NCI-H526 treated with DMSO at 0.1 percent for 48 hours (cell line): ENCODE measurements around the gene ZNF862.

Experiments
- DNase-seq: peaks from one replicate; lab custom pipeline; 2025; lab: John Stamatoyannopoulos, UW

The ZNF862 gene

DNA sequence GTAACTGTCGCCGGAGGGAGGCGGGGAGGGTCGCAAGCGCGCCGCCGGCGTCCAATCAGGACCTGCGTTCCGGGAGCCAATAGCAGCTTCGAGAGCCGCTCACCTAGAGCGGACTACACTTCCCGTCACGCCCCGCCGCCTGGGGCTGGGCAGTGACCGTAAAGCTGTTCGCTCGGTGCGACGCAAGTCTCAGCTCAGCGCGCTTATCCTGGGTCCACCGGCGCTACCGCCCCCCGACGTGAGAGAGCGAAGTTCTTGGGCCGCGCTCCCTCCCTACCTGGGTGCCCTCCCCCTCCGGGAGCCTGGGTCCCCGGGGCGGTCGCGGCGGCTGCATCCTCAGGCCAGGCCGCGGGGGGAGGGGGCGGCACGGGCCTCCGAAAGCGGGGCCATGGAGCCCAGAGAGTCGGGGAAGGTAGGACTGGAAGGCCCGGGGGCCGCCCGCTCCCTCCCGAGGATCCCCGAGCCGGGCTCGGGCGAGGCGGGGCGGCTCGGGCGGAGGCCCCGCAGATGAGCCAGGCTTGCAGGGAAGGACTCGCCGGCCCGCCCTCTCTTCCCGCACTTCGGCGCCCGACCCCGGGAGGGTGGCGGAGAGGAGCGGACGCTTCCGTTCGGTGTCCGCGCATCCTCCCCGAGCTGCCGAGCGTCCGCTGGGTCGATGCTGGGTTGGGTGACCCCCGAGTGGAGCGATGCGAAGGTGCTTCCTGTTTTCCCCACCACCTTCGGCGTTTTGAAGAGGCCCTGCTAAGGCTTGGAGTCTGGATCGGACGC, at the start of gene ZNF862:
TSS of gene ZNF862 (plus strand) at position 152 of the 768 bp plus-strand sequence. CDS start at position 389, 237 bp downstream.
- DNase-seq, result peak; percentile 98

DNA sequence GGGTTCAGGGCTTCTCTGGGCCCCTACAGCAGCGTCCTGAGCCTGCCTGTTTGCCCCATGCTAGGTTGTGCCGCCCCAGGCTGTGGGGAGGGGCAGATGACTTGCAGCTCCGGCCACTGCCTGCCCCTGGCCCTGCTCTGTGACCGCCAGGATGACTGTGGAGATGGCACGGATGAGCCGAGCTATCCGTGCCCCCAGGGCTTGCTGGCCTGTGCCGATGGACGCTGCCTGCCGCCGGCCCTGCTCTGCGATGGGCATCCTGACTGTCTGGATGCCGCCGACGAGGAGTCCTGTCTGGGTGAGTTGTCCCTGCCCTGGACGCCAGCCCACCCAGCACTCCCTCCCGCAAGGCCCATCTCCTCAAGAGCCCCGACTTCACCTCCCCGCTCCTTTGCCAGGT, 49.1 kb upstream of the ZNF862 start:
- DNase-seq, result no peak

DNA sequence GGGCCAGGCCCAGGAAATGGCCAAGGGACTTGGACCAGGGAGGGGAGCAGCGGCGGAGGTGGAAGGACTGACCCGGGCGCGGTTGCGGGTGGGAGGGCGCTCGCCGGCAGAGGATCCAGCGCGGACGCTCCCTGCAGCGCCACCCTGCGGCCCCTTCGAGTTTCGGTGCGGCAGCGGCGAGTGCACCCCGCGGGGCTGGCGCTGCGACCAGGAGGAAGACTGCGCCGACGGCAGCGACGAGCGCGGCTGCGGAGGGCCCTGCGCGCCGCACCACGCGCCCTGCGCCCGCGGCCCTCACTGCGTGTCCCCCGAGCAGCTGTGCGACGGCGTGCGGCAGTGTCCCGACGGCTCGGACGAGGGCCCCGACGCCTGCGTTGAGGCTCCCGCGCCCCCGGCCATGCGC, 48.0 kb upstream of the ZNF862 start:
- DNase-seq, result peak; percentile 15

DNA sequence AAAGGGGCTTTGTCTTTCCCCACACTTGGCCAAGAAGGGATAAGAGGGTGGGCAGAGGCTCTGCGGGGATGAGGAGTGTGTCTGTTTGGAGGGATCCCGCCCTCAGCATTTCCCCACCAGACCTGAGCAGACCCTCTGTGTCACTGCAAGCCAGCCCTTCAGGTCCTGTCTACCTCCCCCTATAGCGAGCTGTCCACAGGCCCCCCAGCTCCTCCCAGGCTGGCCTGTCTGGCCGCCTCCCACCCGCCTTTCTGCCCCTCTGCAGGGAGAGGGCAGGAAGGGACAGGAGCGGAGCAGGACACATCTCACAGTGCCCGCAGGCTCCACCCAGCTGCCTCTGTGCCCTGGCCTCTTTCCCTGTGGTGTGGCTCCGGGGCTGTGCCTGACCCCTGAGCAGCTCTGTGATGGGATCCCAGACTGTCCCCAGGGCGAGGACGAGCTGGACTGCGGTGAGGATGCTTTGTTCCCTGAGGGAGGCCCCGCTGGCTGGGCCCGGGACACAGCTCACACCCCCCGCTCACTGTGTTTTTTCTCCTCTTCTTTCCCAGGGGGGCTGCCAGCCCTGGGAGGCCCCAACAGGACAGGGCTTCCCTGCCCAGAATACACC, 47.3 kb upstream of the ZNF862 start:
- DNase-seq, result no peak

DNA sequence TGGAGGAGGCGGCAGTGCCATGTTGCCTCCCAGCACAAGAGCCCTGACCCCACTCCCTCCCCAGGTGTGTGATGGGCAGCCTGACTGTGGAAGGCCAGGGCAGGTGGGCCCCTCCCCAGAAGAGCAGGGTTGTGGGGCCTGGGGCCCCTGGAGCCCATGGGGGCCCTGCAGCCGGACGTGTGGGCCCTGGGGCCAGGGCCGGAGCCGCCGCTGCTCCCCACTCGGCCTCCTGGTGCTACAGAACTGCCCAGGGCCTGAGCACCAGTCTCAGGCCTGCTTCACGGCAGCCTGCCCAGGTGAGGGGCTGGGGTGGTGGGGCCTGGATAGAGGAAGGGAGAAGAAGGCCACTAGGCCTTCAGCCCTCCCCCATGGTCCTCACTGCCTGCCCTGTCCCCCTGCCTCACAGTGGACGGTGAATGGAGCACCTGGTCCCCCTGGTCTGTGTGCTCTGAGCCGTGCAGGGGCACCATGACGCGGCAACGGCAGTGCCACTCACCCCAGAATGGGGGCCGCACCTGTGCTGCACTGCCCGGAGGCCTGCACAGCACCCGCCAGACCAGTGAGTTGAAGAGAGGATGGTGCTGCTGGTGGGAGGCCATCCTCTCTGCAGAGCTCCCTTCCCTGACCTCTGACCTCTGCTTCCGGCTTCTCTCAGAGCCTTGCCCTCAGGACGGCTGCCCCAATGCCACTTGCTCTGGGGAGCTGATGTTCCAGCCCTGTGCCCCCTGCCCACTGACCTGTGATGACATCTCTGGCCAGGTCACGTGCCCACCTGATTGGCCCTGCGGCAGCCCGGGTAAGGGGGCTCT, 46.6 kb upstream of the ZNF862 start:
- DNase-seq, result no peak

DNA sequence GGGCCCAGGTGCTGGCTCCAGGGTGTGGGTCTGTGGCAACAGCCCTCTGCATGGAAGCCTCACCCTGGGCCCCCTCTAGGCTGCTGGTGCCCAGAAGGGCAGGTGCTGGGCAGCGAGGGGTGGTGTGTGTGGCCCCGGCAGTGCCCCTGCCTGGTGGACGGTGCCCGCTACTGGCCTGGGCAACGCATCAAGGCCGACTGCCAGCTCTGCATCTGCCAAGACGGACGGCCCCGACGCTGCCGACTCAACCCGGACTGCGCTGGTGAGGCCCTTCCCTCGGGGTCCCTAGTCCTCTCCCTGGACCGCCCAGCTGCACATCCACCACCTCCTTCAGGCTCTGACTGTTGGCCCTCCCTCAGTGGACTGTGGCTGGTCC, 46.0 kb upstream of the ZNF862 start:
- no peak for DNase-seq

DNA sequence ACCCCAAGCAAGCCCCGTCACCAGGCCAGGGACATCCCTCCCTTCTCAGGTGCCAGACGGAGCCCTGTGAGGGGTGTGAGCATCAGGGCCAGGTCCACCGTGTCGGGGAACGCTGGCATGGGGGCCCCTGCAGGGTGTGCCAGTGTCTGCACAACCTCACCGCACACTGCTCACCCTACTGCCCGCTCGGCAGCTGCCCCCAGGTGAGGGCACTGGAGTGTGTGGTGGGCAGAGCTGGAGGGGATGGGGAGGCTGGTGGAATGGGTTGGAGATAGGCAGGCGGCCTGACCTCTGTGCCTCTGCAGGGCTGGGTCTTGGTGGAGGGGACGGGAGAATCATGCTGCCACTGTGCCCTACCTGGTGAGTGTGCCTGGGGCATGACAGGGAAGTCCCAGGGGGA, 44.9 kb upstream of the ZNF862 start:
- no peak for DNase-seq

DNA sequence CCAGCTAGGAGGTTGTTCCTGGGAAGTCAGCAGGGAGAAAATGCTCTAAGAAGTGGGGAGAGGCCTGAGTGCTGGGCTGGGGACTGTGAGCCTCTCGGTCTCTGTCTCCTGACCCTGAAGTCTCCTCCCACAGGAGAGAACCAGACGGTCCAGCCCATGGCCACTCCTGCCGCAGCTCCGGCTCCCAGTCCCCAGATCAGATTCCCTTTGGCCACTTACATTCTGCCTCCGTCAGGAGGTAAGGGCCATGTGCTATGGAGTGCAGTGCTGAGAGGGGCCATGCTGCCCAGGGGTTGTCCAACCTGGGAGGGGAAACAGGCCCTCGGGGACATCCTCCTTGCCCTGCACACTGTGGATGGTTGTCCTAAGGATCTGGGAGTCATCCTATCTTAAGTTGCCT, 43.5 kb upstream of the ZNF862 start:
- DNase-seq, result no peak

DNA sequence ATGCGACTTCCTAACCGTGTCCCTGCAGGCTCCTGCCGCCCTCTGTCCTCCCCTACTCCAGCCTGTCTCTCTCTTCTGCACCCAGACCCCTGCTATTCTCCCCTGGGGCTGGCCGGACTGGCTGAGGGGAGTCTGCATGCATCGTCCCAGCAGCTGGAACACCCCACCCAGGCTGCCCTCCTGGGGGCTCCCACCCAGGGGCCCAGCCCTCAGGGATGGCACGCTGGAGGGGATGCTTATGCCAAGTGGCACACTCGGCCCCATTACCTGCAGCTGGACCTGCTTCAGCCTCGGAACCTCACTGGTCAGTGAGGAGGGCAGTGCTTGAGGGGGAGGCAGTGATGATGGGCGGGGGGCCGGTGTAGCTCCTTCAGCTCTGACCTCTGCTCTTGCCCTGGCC, 43.0 kb upstream of the ZNF862 start:
- no peak for DNase-seq

DNA sequence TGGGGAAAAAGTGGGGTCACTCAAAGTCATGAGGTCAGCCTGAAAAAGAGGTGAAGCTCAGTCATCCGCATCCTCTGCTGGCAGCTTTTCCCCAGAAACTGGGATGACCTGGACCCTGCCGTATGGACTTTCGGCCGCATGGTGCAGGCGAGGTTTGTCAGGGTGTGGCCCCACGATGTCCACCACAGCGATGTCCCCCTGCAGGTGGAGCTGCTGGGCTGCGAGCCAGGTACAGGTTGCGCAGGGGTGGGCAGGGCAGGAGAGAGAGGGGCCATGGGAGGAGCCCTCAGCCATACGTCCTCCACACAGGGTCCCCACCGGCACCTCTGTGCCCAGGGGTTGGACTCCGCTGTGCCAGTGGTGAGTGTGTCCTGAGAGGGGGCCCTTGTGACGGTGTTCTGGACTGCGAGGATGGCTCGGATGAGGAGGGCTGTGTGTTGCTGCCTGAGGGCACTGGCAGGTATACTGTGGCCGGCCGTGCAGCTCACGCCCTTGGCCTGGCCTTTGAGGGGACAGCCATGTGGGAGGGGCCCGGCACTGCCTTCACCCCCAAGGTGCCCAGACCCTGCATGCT, 41.8 kb upstream of the ZNF862 start:
- no peak for DNase-seq

DNA sequence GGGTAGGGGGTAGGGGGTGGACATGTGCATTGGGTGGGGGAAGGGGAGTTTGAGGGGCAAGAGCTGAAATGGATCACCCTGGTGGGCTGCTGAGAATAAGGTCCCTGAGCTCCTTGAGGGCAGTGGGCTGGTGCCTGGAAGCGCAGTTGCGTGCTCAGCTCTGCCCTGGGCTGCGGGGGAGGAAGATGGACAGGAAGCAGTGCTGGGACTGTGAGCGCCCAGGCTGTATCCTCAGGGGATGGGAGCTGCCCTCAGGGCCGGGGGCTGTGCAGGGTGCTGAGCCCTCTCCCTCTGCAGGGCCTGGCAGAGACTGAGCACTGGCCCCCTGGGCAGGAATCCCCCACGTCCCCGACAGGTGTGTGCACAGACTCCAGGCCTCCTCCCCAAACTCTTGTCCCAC, 40.4 kb upstream of the ZNF862 start:
- no peak for DNase-seq

DNA sequence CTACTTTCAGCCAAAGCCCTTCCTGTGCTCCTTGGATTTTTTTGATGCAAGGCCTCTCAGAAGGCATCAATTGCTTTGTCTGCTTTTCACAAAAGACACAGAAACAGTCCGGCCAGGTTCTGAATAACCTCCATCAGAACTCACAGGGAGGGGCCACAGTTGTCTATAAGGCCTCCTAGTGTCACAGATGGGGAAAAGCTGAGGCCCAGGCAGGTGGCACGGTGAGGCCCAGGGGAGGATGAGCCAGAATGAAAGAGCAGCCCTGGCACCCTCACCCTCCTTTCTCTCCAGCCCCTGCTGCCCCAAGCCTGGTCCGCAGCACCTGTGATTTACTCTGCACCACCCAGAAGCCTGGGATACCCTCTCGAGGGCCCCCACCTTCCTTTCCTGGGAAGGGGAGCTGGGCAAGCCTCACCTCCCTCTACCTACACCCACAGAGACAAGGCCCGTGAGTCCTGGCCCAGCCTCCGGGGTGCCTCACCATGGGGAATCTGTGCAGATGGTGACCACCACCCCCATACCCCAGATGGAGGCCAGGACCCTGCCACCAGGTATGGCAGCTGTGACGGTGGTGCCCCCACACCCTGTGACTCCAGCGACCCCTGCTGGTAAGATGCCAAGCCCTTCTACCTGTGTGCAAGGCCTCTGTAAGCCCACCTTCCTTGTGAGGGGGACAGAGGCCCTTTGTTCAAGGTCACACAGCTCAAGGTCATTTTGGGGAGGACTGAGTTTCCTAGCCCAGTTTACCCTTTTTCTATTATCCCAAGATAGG, 38.6 kb upstream of the ZNF862 start:
- DNase-seq, result peak; percentile 4

DNA sequence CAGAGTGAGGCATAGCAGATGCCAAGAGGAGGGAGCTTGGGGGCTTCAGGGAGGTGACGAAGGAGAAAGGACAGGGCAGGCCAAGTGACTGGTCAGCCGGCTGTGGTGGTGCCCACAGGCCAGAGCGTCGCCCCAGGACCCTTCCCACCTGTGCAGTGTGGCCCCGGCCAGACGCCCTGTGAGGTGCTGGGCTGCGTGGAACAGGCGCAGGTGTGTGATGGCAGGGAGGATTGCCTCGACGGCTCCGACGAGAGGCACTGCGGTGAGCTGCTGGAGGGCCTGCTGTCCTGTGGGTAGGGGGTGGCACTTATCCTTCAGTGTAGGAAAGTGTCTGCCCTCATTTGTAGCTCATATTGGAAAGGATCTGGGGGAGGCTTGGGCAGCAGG, 38.0 kb upstream of the ZNF862 start:
- DNase-seq, result no peak

DNA sequence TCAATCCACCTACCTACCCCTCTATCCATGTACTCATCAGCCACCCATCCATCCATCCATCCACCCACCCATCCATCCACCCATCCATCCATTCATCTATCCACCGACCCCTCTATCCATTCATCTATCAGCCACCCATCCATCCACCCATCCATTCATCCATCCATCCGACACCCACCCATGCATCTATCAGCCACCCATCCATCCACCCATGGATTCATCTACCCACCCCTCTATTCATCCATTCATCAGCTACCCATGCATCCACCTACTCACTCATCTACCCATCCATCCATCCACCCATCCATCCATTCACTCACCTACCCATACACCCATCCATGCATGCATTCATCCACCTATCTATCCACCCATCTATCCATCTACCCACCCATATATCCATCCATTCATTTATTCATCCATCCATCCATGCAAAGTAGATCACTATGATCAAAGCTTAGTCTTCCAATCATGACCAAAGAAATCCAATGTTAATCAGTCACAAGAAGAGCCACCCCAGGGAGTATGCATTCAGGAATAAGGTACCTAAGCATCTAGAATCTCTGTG, 37.1 kb upstream of the ZNF862 start:
- DNase-seq, result no peak

DNA sequence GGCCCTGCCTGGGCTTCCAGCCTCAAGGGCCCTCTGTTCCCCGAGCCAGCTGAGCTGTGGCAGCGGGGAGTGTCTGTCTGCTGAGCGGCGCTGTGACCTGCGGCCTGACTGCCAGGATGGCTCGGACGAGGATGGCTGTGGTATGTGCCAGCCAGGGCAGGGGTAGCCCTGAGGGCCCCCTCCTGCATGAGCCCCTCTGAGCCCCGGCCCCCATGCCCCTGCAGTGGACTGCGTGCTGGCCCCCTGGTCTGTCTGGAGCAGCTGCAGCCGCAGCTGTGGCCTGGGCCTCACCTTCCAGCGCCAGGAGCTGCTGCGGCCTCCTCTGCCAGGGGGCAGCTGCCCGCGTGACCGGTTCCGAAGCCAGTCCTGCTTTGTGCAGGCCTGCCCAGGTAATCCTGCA, 36.4 kb upstream of the ZNF862 start:
- no peak for DNase-seq

DNA sequence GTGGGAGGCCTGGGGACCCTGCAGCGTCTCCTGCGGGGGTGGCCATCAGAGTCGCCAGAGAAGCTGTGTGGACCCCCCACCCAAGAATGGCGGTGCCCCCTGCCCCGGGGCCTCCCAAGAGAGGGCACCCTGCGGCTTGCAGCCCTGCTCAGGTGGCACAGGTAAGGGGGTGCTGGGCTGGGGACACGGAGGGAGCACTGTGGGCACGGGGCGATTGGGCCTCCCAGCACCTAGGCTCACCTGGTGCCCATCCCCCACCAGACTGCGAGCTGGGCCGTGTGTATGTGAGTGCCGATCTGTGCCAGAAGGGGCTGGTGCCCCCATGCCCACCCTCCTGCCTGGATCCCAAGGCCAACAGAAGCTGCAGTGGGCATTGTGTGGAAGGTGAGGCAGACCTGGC, 35.2 kb upstream of the ZNF862 start:
- DNase-seq, result no peak

DNA sequence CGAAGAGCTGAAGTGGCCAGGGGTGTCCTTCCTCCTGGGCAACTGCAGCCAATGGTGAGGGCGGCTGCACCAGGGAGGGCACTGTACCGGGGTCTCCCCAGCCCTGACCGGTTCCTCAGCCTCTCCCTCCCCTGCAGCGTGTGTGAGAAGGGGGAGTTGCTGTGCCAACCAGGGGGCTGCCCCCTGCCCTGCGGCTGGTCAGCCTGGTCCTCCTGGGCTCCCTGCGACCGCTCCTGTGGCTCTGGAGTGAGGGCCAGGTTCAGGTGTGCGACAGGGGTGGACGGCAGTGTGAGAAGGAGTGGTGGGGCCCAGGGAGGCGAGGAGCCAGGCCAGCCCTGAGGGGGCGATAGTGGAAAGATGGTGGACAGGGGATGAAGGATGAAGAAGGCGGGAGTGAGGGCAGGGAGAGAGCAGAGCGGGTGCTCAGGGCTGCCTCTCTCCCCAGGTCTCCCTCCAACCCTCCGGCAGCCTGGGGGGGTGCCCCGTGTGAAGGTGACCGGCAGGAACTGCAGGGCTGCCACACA, 34.6 kb upstream of the ZNF862 start:
- no peak for DNase-seq

DNA sequence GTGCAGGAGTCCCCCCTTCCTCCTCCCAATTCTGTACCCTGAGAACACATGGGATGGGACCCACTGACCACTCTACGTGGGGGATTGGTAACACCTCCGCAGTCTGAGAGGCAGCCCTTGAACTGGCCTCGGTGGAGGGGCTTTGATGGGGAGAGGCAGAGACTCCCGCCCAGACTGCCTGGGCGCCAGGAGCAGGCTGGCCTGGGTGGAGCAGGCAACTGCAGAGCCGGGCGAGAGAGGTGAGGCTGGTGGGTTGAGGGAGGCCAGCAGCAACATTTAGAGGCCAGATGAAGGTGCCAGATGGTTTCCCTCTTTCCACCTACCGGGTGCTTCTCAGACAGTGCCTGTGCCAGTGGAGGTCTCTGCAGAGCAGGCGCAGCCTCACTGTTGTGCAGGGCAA, 34.1 kb upstream of the ZNF862 start:
- DNase-seq, result no peak

DNA sequence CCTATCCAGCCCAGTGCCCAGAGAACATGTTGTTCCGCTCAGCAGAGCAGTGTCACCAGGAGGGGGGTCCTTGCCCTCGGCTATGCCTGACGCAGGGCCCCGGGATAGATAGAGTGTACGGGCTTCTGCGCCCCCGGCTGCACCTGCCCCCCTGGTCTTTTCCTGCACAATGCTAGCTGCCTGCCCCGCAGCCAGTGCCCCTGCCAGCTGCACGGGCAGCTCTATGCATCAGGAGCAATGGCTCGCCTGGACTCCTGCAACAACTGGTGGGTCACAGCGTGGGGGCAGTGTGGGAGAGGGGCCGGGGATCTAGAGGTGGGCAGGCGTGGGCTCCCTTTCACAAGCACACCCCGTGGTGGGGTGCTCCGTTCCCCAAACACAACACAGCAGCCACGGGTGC, 31.4 kb upstream of the ZNF862 start:
- no peak for DNase-seq

DNA sequence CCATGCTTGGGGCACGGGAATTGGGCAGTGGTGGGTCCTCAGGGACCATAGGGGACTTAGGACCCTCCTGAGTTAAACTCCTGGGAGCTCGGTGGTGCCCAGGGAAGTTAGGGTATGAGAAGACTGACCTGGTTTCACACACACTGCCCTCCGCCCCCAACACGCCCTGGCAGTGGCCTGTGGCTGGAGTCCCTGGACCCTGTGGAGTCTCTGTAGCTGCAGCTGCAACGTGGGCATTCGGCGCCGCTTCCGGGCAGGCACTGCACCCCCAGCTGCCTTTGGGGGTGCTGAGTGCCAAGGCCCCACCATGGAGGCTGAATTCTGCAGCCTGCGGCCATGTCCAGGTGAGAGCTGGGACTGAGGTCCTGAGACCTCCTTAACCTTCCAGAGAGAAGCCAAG, 29.9 kb upstream of the ZNF862 start:
- DNase-seq, result no peak

DNA sequence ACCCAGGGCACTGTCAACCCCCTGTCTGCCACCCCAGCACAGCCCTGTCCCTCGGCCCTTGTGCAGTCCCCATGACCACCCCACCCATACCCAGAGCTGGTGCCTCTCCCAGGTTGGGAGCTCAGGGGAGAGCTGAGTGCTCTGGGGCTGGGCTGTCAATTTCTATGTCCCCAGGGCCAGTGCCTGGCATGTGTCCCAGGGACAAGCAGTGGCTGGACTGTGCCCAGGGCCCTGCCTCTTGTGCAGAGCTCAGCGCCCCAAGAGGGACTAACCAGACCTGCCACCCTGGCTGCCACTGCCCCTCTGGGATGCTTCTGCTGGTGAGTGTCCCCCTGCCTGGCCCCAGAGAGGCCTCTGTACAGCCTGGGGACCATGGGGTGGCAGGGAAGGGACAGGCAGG, 29.0 kb upstream of the ZNF862 start:
- no peak for DNase-seq

DNA sequence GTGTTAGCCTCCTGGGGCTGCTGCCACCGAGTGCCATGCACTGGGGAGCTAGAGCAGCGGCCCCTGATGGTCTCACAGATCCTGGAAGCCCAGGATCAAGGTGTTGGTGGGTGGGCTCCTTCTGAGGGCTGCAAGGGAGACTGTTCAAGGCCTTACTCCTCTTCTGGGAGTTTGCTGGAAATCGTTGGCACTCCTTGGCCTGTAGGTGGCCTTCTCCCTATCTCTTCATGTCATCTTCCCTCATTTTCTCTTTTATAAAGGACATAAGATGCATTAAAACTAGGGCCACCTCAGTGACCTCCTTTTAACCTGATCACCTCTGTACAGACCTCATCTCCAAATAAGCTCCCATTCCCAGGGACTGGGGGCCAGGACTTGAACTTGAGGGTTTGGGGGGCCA, 27.0 kb upstream of the ZNF862 start:
- no peak for DNase-seq
